ENCODE measurements around the gene CD44.

GRCh38 chr11:35147235-35147634, 8.3 kb downstream of the CD44 start:
- TF ChIP-seq, protein P1, sequence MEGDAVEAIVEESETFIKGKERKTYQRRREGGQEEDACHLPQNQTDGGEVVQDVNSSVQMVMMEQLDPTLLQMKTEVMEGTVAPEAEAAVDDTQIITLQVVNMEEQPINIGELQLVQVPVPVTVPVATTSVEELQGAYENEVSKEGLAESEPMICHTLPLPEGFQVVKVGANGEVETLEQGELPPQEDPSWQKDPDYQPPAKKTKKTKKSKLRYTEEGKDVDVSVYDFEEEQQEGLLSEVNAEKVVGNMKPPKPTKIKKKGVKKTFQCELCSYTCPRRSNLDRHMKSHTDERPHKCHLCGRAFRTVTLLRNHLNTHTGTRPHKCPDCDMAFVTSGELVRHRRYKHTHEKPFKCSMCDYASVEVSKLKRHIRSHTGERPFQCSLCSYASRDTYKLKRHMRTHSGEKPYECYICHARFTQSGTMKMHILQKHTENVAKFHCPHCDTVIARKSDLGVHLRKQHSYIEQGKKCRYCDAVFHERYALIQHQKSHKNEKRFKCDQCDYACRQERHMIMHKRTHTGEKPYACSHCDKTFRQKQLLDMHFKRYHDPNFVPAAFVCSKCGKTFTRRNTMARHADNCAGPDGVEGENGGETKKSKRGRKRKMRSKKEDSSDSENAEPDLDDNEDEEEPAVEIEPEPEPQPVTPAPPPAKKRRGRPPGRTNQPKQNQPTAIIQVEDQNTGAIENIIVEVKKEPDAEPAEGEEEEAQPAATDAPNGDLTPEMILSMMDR (IDR thresholded peaks at IDR 0.05) = no peak
- no peak for TF ChIP-seq POLR2A (IDR thresholded peaks at IDR 0.05)

Data from thyroid gland (tissue), 4 donors.